Uterus (tissue), 2 donors: ENCODE results near the gene GLP1R.

Source experiments
- POLR2A ChIP-seq, 2 donors: fragments of 450-650 bp; IDR thresholded peaks; one replicate each; pipeline ENCODE4 v1.6.1; 2016; ENCODE audit warnings: antibody characterized with exemption in 2 of 2, mild to moderate bottlenecking in 1 of 2, moderate library complexity in 1 of 2
- TF ChIP-seq, protein P1 (sequence below), 4 experiments: fragments of 200-600 bp in 2 of 4; fragments of 450-650 bp in 2 of 4; sonication (generic) in 2 of 4; IDR thresholded peaks; one replicate each; pipeline ENCODE4 v1.5.1; 2016 to 2019; ENCODE audit warnings: antibody characterized with exemption in 4 of 4, mild to moderate bottlenecking in 2 of 4, moderate library complexity in 1 of 4

DNA sequence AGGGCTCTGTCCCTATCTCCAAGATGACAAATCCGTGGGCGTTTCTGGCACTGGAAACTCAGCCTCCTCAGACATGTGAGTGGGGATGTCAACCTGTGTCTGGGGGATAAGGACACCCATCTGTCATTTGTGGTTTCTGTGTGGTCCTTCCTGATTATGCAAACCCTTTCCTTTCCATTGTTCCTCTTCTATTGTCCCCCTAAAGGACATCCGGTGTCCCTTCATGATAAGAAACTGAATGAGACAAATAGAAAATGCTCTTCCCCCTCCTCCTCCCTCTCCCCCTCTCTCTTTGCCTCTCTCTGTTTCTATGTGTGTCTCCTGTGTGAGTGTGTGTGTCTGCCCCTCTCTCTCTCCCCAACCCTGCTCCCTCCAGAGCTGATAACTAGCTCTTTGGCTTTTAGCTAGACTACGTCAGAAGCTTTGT is 11.5 kb upstream of the GLP1R start:
- TF ChIP-seq, protein P1, sequence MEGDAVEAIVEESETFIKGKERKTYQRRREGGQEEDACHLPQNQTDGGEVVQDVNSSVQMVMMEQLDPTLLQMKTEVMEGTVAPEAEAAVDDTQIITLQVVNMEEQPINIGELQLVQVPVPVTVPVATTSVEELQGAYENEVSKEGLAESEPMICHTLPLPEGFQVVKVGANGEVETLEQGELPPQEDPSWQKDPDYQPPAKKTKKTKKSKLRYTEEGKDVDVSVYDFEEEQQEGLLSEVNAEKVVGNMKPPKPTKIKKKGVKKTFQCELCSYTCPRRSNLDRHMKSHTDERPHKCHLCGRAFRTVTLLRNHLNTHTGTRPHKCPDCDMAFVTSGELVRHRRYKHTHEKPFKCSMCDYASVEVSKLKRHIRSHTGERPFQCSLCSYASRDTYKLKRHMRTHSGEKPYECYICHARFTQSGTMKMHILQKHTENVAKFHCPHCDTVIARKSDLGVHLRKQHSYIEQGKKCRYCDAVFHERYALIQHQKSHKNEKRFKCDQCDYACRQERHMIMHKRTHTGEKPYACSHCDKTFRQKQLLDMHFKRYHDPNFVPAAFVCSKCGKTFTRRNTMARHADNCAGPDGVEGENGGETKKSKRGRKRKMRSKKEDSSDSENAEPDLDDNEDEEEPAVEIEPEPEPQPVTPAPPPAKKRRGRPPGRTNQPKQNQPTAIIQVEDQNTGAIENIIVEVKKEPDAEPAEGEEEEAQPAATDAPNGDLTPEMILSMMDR (IDR thresholded peaks at IDR 0.05), result no peak
- TF ChIP-seq POLR2A (IDR thresholded peaks at IDR 0.05), result no peak
